Sciatic nerve (tissue), 2 donors: ENCODE results near the gene NTRK2. TPM values are rescaled to one million over a fixed set of nuclear protein-coding genes. Genes with fewer than 3 reads are reported as not detected.
A peak's percentile ranks its signal among the peaks of the same experiment; 100 is the strongest.

Source experiments
- ATAC-seq: fragments of 200-7000 bp; cut with Tn5 transposase; one replicate; pipeline ENCODE4 v1.9.1; 2020; ENCODE audit warnings: mild to moderate bottlenecking, moderate library complexity
- DNase-seq: peaks from one replicate; pipeline ENCODE4 v3.0.0-alpha.2; 2020; ENCODE audit warnings: low spot score
- intact Hi-C: fragments of 100-400 bp; cut with DNase I; formaldehyde crosslinking; loops from one replicate; pipeline ENCODE4 v1.14.2; 2022
- total RNA-seq: library from RNA; stranded (reverse); fragmentation: NEBNext Ultra II Directional; extraction: Animal tissue kit (Norgen Biotek cat#: 25700); gene quantifications from one replicate; pipeline ENCODE4 v1.2.1, GENCODE V29; 2021
- donor health status: DM: no; HTN: no; CAD: no.
- donor health status: DM: no; HTN: no; CAD: no.

The NTRK2 gene
- total RNA-seq, 1 donor from 2014 or later: 75.0 TPM

DNA sequence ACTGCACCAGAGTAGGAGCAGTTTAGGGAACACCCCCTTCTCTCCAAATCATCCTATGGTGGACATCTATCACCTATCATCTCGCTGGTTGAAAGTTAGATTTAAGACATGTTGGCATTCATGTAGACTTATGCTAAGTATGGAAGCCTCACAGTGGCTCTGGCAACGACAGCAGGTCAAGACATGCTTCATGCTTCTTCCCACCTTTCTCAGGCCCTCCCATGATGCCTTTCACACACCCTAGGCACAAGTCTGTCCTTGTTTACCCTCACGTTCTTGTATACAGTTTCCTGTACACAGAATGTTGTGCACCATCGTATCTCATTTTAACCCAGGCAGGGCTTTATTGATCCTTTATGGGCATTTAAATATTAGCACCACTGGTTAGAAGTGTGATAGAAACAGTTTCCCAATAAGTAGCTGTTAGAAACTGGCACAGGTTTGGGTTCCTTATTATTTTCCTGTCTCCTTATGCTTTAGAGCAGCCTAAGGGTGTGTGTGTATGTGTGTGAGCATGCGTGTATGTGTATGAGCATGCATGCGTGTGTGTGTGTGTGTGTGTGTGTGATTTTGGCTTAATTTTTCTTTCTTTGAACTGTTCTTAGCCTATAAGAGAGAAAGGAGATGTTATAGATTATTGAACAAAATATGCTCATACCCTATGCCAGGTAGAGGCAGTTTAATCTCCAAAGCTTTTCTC lies 160.6 kb downstream of the NTRK2 start:
- ATAC-seq (no peak), DNase-seq (no peak)
- intact Hi-C loops: no loop called here

DNA sequence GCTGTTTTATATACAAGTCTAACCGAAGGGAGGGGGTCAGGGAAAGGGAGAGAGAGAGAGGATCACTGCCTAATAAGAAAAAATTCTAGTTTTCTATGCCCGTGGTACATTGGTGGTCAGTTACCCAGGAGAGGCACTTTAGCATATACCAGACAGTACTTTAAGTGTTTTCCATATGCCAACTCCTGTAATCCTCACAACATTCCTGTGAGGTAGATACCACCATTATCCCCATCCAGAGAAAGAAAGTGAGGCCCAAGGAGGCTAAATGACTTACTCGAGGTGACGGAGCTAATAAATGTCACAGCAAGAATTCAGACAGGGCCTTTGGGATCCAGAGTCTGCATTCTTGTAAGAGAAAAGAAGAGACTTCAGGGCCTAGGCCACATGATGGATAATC lies 161.8 kb downstream of the NTRK2 start:
- intact Hi-C loops: no loop called here
- DNase-seq (no peak), ATAC-seq (no peak)

DNA sequence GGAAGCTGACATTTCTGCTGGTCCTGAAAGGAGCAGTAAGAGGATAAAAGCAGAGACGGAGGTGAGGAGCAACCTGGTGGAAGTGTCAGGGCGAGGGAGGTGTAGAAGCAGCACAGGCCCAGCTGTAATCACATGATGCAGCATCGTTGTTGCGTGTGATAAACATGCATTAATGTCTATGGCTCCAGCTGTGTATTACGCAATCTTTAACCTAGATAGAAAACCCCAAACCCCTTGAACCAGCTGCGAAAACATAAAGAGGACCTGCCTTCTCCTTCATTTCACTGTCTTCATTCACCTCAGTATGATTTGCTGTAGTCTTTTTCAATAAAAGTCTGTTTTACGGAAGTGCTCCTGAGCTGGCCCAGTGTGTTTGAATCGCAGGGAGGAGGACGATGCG lies 162.9 kb downstream of the NTRK2 start:
- no peak for ATAC-seq

DNA sequence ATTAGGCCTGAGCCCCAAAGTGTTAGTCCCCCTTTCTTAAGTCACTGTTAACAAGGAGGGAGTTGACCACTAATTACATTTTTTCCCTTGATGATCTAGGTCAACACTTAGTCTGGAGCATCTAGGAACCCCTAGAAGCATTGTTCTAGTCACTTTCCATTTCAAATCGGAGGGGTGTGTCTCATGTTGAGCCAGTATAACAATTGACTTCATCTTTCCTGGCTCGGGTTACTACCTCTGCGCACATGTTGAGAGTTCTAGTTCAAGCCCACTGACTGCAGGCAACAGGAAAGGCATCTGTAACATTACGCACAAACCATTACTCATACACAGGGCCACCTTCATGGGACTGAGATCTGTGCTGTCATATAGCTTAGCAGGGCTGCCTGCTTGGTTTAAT lies 164.9 kb downstream of the NTRK2 start:
- no peak for ATAC-seq
- intact Hi-C loops: no loop called here
- DNase-seq: no peak

More for the DNA sequence above, 162.9 kb downstream of the NTRK2 start:
- no peak for DNase-seq
- intact Hi-C loops: no loop called here

DNA sequence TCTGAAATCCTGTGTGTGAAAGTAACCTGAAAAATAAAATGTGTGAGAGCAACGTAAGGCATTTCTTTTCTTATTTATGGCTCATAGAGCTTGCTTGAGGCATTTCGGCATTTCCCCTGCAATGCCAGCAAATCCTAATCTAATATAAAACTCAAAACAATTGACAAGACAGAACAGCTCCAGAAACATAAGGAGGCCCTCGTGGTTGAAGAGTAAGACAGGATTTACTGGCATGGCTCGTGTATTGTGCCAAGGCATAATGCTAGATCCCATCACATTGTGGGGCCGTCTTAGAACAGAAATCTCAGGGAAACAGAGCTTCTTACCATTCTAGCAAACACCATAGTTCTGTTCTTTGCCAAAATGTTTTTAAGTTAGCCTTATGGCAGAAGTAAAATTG lies 166.2 kb downstream of the NTRK2 start:
- intact Hi-C loops: no loop called here
- no peak for DNase-seq
- ATAC-seq: no peak

DNA sequence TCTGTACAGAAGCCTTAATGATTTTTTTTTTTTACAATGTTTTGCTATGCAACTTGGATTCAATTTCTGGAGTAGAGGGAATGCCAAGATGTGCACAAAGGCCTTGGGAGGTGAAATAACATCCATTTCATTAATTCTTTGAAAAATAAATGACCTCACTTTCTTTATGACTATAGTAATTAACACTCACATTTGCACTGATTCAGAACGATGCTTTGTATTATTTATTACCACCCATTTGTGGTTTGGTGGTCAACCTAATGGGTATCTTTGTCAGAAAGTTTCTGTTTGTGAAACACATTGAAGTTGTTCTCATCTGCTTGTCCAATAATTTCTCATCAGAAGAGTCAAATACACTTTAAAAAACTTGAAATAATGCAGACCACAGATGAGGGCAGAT lies 169.3 kb downstream of the NTRK2 start:
- ATAC-seq (no peak), DNase-seq (no peak)
- intact Hi-C loops: no loop called here

DNA sequence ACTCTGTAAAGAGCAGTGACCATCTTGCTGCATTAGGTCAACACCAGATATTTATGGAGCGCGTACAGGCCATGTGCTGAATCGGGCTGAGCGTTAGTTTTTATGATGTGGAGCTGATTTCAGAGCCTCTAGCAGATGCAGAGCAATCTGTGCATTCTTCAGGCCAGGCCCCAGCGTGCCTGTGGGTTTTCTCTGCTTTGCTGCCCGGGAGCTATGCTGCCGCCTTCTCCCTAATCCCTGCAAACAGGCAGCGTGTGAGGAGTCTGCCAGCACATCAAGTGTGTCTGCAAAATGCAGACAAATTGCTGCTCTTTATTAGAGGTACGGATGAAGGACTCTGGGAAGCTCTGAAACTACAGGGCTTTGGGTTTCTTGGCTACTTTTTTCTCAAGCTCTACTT lies 170.0 kb downstream of the NTRK2 start:
- ATAC-seq (peak; percentile 84), DNase-seq (no peak)
- intact Hi-C loops: no loop called here

DNA sequence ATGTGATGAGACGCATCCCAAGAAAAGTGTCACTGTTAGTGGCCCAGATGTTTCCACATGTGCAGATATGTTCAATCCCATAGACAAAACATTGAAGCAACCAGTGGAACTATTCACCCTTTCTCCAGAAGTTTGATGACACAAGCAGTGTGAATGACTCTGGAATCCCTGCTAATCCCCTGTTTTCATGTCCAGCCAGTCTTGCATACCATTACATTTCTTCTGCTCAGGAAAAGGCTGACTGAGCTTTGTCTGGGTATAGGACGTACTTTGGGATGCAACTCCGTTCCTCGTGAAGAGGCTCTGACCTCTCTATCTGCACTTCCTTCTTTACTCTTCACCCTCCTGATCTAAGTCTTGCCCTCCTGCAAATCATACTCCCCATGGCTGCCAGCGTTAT lies 172.4 kb downstream of the NTRK2 start:
- ATAC-seq (no peak), DNase-seq (no peak)
- intact Hi-C loops: no loop called here

DNA sequence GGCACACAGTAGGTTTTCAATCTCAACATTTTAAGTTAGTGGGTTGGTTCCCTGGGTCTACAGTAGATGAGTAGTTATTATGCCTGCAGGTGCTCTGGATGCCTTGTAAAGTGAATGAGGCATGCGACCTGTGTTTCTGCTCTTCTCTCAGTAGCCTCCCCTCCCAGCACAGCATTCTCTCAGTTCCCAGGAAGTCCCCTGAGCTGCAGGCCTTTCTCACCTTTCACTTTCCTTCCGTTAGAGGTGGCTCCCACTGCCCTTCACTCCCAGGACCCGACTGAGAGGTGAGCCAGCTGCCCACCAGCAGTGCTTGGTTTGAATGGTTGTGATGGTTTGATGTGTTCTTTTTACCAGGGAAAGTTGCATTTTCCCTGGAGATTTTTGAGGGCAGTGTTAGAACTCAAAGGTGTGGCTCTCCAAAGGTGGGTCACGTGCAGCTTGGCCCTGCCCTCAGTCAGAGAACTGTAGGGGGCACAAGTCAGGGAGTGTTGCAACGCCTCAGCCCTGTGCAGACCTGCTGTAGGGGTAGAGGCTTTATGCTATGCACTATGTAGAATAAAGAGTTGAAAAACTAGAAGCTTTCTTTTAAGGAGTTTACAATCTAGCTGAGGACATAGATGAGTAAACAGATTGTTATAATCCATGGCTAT lies 173.8 kb downstream of the NTRK2 start:
- DNase-seq (no peak), ATAC-seq (no peak)
- intact Hi-C loops: no loop called here

DNA sequence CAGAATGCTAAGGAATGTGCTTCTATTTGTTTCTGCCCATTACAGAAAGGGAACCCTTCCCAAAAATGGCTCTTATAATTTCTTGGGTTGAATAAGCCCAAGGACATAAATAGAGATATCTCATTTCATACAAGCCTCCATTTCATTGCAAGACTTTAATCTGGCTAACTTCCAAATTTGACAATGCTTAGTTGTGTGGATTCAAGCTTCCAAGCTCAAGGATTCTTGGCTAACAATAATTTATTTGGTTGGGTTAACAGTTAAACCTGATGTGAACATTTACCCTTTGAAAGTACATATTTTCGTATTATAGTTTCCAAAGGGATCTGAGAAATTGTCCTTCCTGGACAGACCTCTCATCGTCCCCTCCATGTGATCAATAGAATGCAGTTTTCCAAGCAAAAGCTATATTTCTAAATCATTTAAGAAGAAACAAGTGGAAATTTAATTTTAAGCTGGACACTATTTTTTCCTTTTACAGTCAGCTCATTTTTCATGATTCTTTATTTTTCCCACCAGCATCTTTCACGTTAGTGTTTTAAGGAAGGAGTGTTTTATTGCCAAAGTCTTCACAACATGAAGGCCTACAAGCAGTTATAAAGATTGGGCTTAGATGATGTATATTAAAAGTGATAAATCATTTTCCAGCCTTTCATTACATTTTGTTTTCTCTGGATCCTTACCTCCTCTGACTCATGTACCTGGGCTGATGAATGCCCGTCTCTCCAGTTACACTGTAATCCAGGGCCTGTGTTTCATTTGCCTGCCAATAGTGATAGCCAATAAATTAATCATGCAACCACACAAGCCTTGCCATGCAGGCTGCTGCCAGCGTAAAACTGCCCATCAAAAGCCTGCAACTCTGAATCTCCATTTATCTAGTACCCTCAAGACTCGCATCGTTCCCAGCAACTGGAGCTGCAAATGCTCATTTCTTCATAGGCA lies 176.7 kb downstream of the NTRK2 start:
- intact Hi-C loops: no loop called here
- DNase-seq (no peak), ATAC-seq (no peak)

DNA sequence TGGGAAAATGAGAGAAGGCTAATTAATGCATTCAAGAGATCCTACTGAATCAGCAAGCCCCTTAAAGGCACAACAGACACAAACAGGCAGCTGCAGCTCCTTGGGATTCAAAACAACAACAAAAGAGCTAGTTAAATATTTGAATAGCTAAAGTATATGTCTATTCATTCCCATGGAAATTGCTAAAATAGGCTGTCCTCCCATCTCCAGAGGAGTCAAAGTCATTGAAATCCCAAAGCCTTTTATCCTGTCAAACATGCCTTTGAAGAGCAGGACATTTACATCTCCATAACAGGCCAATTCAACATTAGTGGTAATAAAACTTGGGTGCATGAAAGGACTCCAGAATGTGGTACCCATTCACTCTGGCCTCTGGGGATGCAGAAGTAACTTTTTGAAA lies 177.4 kb downstream of the NTRK2 start:
- DNase-seq (no peak), ATAC-seq (no peak)
- intact Hi-C loops: no loop called here

DNA sequence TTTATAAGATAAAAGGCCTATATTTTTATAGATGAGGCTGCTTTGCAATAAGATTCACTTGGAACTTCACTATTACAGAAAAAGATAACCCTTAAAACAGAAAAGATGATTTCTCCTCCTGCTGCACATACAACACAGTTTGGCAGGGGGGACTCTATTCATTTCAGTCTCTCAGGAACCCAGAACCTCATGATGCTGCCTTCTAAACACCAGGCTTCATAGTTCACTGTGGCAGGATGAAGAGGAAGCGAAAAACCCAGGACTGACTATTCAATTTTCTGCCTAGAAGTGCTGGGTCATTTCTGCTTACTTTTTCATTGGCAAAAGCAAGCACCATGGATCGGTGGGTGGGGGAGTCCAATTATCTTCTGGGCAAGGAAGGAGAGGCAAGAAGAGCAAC lies 179.5 kb downstream of the NTRK2 start:
- DNase-seq (no peak), ATAC-seq (no peak)
- intact Hi-C loops: no loop called here

DNA sequence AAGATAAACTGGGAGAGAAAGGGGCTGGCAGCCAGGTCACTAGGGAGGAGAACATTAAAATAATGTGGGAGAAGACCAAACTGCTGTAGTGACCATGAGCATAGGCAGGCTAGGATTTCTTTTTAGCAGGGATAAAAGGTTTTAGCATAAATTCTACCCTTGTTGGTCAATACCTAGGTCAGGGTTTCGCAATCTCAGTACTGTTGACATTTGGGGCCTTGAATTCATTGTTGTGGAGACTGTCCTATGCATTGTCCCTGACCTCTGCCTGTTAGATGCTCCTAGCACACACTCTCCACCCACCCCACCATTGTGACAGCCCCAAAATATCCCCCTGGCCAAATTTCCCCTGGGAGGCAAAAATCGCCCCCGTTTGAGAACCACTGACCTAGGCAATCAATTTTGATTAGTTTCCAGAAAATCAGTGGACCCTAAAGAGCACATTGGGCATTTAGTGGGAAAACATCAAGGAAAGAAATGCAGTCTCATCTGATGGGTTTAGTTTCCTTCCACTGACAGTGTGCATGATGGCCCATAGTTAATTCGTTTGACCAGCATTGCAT lies 181.4 kb downstream of the NTRK2 start:
- no peak for DNase-seq
- no peak for ATAC-seq
- intact Hi-C loops: no loop called here

DNA sequence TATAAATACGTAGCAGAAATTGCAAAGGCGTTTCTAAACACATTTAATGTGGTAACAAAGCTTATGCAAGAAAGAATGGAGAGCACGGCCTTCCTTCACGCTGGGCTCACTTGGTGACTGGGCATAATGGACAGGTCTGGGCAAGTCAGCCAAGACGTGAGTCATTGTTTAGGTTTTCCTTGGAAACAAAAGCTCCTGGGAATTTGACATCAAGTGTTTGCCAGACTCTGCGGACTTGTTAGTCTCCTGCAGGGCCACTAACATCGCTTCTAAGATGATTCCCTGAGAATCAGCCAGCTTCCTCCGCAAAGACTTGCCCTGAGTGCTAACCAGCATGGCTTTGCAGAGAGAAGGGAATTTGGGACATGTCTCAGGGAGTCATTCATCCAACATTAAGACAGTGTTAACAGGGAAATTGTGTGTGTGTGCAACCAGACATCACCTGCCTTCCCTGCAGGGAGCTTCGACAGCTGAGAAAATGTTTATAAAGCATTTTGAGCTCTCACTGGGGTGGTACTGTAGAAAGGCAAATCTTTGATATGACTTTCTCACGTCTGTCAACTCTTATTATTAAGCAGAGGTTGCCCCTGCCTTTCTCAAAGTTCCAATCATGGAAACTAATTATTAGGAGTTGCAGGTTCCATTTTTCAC lies 182.5 kb downstream of the NTRK2 start:
- DNase-seq (no peak), ATAC-seq (peak; percentile 61)
- intact Hi-C loops: no loop called here

DNA sequence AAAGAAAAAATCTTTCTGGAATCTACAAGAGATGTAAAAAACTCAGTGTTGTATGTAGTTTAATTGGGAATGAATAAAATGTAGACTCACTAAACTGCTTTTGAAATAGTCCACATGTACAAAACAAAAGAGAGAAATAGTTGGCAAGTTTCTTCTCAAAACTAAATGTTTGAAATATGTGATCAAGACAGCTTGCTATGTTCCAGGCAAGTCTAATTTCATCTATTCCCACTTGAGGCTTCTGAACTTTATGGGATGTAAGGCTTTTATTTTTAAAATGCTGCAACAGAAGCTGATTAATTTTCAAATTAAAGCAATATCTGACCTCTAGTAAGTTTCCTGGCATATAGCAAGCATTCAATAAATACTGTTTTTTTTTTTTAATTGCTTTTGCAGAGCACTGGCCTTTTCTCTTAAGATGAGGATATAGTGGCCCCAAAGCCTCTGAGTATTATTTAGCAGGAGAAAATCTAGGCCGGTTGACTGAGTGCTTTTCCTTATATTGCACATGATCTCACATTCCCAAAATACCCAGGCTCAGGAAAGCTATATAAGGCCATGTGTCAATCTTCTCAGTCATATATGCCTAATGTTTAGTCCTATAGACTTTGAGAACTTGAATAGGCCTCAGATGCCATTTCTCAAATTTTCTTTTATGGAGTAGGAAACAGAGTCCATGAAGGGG lies 183.2 kb downstream of the NTRK2 start:
- DNase-seq: no peak
- intact Hi-C loops: no loop called here
- ATAC-seq: no peak

DNA sequence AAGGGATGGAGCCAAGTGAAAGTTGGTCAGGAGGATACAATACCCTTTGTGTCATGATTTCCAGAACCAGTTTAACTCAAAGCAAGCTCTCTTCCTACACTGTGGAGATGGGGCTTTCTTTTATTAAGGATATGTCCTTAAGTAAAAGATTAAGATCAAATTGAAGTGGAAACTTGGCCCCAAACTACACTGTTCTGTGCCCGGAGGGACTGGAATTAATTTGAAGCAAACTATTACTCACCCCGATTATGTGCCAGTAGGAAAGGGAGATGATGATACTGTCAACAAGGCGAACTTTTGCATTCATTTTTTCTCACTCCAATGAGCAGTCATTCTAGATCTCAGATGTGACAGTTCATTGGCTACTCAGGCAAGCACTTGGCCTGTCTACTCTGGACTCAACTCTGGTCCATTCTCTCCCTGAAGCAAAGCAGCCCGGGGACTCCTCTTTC lies 186.7 kb downstream of the NTRK2 start:
- peak; percentile 73 for ATAC-seq
- intact Hi-C loops: no loop called here
- no peak for DNase-seq

DNA sequence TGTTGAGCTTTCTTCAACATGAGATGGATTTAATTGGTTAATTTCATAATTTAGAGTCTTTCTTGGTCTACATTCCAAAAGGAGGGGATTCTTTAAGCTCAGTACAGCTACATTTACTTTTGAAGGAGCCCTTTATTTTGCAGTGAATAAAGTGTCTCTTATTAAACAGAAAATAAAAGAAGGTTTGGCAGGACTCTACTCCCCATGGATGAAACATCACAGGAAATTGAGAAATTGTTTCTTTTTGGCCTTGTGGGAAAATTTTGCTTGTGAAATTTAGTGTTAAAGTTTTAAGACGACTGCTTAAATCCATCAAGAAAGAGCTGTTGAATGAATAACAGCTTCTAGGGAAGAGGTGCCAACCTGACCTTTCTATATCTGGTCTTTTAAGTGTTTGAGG lies 187.7 kb downstream of the NTRK2 start:
- DNase-seq: no peak
- peak; percentile 77 for ATAC-seq

DNA sequence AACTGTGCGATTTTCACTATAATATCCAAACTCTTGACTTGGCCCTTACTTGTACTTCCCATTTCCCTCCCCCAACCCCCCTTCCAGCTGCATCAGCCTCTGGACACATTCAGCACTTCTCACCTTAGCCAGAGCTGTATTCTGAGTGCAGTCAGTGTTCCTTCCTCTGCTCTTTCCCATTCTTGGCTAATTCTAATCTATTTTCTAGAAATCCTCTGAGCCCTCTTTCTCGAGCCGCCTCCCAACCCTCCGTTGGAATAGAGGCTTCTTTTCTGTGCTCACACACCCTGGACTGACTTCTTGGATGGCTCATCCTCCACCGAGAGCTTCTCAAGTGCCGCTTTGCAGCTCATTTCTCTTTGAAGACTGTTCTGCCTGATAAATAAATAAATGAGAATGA lies 188.8 kb downstream of the NTRK2 start:
- DNase-seq (no peak), ATAC-seq (peak; percentile 59)
- intact Hi-C loops: no loop called here

More for the DNA sequence above, 187.7 kb downstream of the NTRK2 start:
- intact Hi-C loops: no loop called here
